ENCODE results near the gene TMEM123. TPM values are rescaled to one million over a fixed set of nuclear protein-coding genes. Genes with fewer than 3 reads are reported as not detected.

TMEM123 gene
- polyA plus RNA-seq, 1 experiment = 434 TPM

GRCh38 chr11:102473543-102473942, 21.0 kb upstream of the TMEM123 start:
- Histone ChIP-seq H3K27me3 (ENCODE audit: control insufficient read depth, insufficient read depth, low read length) (no peaks in the 10 kb centered on the region), H3K9me3 (ENCODE audit: control insufficient read depth, insufficient read depth, low read length) (no peaks in the 10 kb centered on the region), H3K27ac (ENCODE audit: low read depth, low read length) (no peak overlapping the region), H3K4me3 (ENCODE audit: low read depth, low read length) (no peak overlapping the region)
- ChIA-PET CTCF (no interaction called here), POLR2A (no interaction called here)
- TF ChIP-seq, protein P1, sequence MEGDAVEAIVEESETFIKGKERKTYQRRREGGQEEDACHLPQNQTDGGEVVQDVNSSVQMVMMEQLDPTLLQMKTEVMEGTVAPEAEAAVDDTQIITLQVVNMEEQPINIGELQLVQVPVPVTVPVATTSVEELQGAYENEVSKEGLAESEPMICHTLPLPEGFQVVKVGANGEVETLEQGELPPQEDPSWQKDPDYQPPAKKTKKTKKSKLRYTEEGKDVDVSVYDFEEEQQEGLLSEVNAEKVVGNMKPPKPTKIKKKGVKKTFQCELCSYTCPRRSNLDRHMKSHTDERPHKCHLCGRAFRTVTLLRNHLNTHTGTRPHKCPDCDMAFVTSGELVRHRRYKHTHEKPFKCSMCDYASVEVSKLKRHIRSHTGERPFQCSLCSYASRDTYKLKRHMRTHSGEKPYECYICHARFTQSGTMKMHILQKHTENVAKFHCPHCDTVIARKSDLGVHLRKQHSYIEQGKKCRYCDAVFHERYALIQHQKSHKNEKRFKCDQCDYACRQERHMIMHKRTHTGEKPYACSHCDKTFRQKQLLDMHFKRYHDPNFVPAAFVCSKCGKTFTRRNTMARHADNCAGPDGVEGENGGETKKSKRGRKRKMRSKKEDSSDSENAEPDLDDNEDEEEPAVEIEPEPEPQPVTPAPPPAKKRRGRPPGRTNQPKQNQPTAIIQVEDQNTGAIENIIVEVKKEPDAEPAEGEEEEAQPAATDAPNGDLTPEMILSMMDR (IDR thresholded peaks at IDR 0.05; ENCODE audit: low read depth, low read length) = no peak
- no peak for DNase-seq (ENCODE audit: low read depth, low spot score)

DNA sequence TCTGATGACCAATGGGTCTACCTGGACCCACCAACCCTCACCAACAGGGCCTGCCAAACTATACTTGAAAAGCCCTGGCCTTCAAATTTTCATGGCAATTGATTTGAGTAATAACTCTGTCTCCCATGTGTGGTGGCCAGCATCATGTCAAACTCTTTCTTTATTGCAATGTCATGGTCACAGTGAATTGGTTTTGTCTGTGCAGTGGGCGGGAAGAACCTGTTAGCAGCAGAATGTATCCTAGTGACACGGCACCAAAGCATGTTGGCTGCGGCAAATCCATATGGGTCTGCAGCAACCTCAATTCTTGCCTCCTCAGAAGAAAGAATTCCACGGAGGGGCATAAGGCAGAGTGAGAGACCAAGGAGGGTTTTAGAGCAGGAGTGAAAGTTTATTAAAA, 19.6 kb upstream of the TMEM123 start:
- DNase-seq (ENCODE audit: low read depth, low spot score) = no peak
- TF ChIP-seq, protein P1 (IDR thresholded peaks at IDR 0.05; ENCODE audit: low read depth, low read length) = no peak
- Histone ChIP-seq H3K27ac (ENCODE audit: low read depth, low read length) (no peak overlapping the region), H3K4me3 (ENCODE audit: low read depth, low read length) (no peak overlapping the region), H3K9me3 (ENCODE audit: control insufficient read depth, insufficient read depth, low read length) (no peaks in the 10 kb centered on the region), H3K27me3 (ENCODE audit: control insufficient read depth, insufficient read depth, low read length) (no peaks in the 10 kb centered on the region)
- CTCF ChIA-PET = interaction anchor here (0.5 kb wide), 1 partner anchor 46 kb away, joined by 5 read pairs; no protein-coding TSS in a partner anchor
- POLR2A ChIA-PET = no interaction called here

- DNase-seq (ENCODE audit: low read depth, low spot score) = no peak
- Histone ChIP-seq H3K9me3 (ENCODE audit: control insufficient read depth, insufficient read depth, low read length) (no peaks in the 10 kb centered on the region), H3K27ac (ENCODE audit: low read depth, low read length) (no peak overlapping the region), H3K4me3 (ENCODE audit: low read depth, low read length) (no peak overlapping the region), H3K27me3 (ENCODE audit: control insufficient read depth, insufficient read depth, low read length) (no peaks in the 10 kb centered on the region)
- TF ChIP-seq, protein P1 (IDR thresholded peaks at IDR 0.05; ENCODE audit: low read depth, low read length) = no peak
- CTCF ChIA-PET = interaction anchor here (1.4 kb wide), 1 partner anchor 184 kb away, joined by 4 read pairs; no protein-coding TSS in a partner anchor
- POLR2A ChIA-PET = no interaction called here
Measured at GRCh38 chr11:102471474-102471873, 18.9 kb upstream of the TMEM123 start.

DNA sequence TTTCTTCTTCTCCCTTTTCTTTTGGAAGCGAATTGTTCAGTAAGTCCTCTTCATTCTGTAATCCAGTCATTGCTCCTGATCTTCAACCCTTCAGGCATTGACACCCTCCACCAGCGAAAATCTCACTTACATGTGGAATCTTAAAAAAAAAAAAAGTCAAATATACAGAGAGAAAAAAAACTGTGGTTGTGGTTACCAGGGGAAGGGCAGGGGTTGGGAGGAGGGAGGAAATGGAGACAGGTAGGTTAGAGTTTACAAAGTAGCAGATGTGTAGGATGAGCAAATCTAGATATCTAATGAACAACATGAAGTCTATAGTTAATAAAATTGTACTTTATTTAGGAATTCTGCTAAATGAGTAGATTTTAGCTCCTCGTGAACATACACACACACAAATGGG, 17.7 kb upstream of the TMEM123 start:
- DNase-seq (ENCODE audit: low read depth, low spot score) = no peak
- Histone ChIP-seq H3K27me3 (ENCODE audit: control insufficient read depth, insufficient read depth, low read length) (no peaks in the 10 kb centered on the region), H3K27ac (ENCODE audit: low read depth, low read length) (no peak overlapping the region), H3K9me3 (ENCODE audit: control insufficient read depth, insufficient read depth, low read length) (no peaks in the 10 kb centered on the region), H3K4me3 (ENCODE audit: low read depth, low read length) (no peak overlapping the region)
- TF ChIP-seq, protein P1 (IDR thresholded peaks at IDR 0.05; ENCODE audit: low read depth, low read length) = no peak
- ChIA-PET CTCF (interaction anchor here (1.4 kb wide), 1 partner anchor 183 kb away, joined by 4 read pairs; no protein-coding TSS in a partner anchor), POLR2A (no interaction called here)

- DNase-seq (ENCODE audit: low read depth, low spot score) = no peak
- Histone ChIP-seq H3K27ac (ENCODE audit: low read depth, low read length) (no peak overlapping the region), H3K4me3 (ENCODE audit: low read depth, low read length) (no peak overlapping the region), H3K9me3 (ENCODE audit: control insufficient read depth, insufficient read depth, low read length) (no peaks in the 10 kb centered on the region), H3K27me3 (ENCODE audit: control insufficient read depth, insufficient read depth, low read length) (no peaks in the 10 kb centered on the region)
- TF ChIP-seq, protein P1 (IDR thresholded peaks at IDR 0.05; ENCODE audit: low read depth, low read length) = no peak
- CTCF ChIA-PET = no interaction called here
- POLR2A ChIA-PET = no interaction called here
Measured at GRCh38 chr11:102469196-102469821, 16.7 kb upstream of the TMEM123 start.
